Neural progenitor cell (in vitro differentiated cells): Measurements from ENCODE around the gene LPO. TPM values are rescaled to one million over a fixed set of nuclear protein-coding genes. Genes with fewer than 3 reads are reported as not detected.

ENCODE experiments used
- DNase-seq: peaks from one replicate; pipeline ENCODE4 v3.0.0-alpha.2; 2016; ENCODE audit warnings: low spot score
- H2AFZ ChIP-seq: fragments of 200-600 bp; sonication (generic); replicated peaks from 2 replicates; pipeline ENCODE4 v1.6.1; 2016; ENCODE audit warnings: antibody characterized with exemption
- H3F3A ChIP-seq: fragments of 200-600 bp; sonication (generic); 2 replicates; pipeline ENCODE4 v1.6.1; 2016; ENCODE audit warnings: antibody characterized with exemption, low read depth
- H3K27ac ChIP-seq: fragments of 200-600 bp; sonication (generic); 2 replicates; pipeline ENCODE4 v1.5.1; 2016; ENCODE audit warnings: mild to moderate bottlenecking
- H3K27me3 ChIP-seq: fragments of 200-600 bp; sonication (generic); 2 replicates; pipeline ENCODE4 v1.6.1; 2016; ENCODE audit warnings: mild to moderate bottlenecking, moderate library complexity
- H3K36me3 ChIP-seq: fragments of 200-600 bp; sonication (generic); 2 replicates; pipeline ENCODE4 v1.5.1; 2016
- H3K4me1 ChIP-seq: fragments of 200-600 bp; sonication (generic); 2 replicates; pipeline ENCODE4 v1.6.1; 2016; ENCODE audit warnings: mixed run types
- H3K4me2 ChIP-seq: fragments of 200-600 bp; sonication (generic); 2 replicates; pipeline ENCODE4 v1.6.1; 2016
- H3K4me3 ChIP-seq: fragments of 200-600 bp; sonication (generic); 2 replicates; pipeline ENCODE4 v1.5.1; 2016
- H3K79me2 ChIP-seq: fragments of 200-600 bp; sonication (generic); 2 replicates; pipeline ENCODE4 v1.6.1; 2016; ENCODE audit warnings: low read depth
- H3K9ac ChIP-seq: fragments of 200-600 bp; sonication (generic); 2 replicates; pipeline ENCODE4 v1.6.1; 2016
- H3K9me3 ChIP-seq: fragments of 200-600 bp; sonication (generic); 2 replicates; pipeline ENCODE4 v1.5.1; 2016; ENCODE audit warnings: low read depth
- H4K20me1 ChIP-seq: fragments of 200-600 bp; sonication (generic); 2 replicates; pipeline ENCODE4 v1.6.1; 2016; ENCODE audit warnings: low read depth
- H3K27ac Mint-ChIP-seq: 3 replicates; pipeline ENCODE4 v1.8.0; 2021; ENCODE audit warnings: mixed read lengths
- H3K27me3 Mint-ChIP-seq: 2 replicates; pipeline ENCODE4 v1.8.0; 2022; ENCODE audit warnings: low read depth, mild to moderate bottlenecking, inconsistent platforms, moderate library complexity, mixed read lengths; ENCODE audit not compliant: insufficient read depth
- H3K36me3 Mint-ChIP-seq: 3 replicates; pipeline ENCODE4 v1.8.0; 2021; ENCODE audit warnings: mixed read lengths
- H3K4me1 Mint-ChIP-seq: 3 replicates; pipeline ENCODE4 v1.8.0; 2021; ENCODE audit warnings: mixed read lengths
- H3K4me3 Mint-ChIP-seq: 3 replicates; pipeline ENCODE4 v1.8.0; 2021; ENCODE audit warnings: mild to moderate bottlenecking, moderate library complexity, mixed read lengths
- H3K9me3 Mint-ChIP-seq: 3 replicates; pipeline ENCODE4 v1.8.0; 2020; ENCODE audit warnings: mixed read lengths
- EZH2 ChIP-seq: fragments of 200-600 bp; sonication (generic); IDR thresholded peaks from 2 replicates; pipeline ENCODE4 v1.6.1; 2017; ENCODE audit warnings: antibody characterized with exemption, mild to moderate bottlenecking, moderate library complexity
- EZH2phosphoT487 ChIP-seq: fragments of 200-600 bp; sonication (generic); IDR thresholded peaks from 2 replicates; pipeline ENCODE4 v1.6.1; 2017; ENCODE audit warnings: antibody characterized with exemption
- total RNA-seq: library from RNA; depleted of rRNA; stranded (reverse); fragments of >200 nt; gene quantifications from 2 replicates; pipeline ENCODE4 v1.2.3, GENCODE V29; 2015; ENCODE audit warnings: low replicate concordance
- TF ChIP-seq, protein P1 (sequence below): fragments of 200-600 bp; sonication (generic); IDR thresholded peaks from 2 replicates; pipeline ENCODE4 v1.5.1; 2017; ENCODE audit warnings: antibody characterized with exemption, mild to moderate bottlenecking

The LPO gene
- total RNA-seq, 1 donor from 2014 or later = not detected

DNA sequence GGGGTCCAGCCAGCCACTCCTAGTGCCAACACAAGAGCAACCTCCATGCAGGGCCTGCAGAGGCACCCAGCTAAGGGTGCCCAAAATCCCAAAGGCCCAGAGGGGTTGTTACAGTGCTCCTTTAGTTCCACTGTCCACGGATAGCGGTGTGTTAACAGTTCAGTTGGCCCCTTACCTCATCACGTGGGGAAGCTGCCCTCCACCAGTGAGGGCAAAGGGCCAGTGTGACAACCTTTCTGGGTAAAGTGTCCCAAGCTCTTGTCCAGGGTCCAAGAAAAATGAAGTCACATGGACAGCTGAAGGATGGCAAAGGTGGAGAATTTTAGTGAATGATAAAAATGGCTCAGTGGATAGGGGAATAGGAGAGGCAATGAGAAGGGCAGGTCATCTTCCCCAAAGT, 10.7 kb upstream of the LPO start:
- Histone ChIP-seq H3K36me3 (no peaks in the 10 kb centered on the region), H3K27me3 (peaks cover 39% of the 10 kb centered on the region), H3K4me2 (no peak overlapping the region), H3K79me2 (no peaks in the 10 kb centered on the region), H3K27ac (no peak overlapping the region), H3K4me3 (no peak overlapping the region), H2AFZ (no peak overlapping the region), H3K9me3 (no peaks in the 10 kb centered on the region), H3K9ac (no peak overlapping the region), H3K4me1 (peaks cover 15% of the 10 kb centered on the region), H3F3A (peaks cover 12% of the 10 kb centered on the region), H4K20me1 (no peaks in the 10 kb centered on the region)
- no peaks in the 10 kb centered on the region for H3K9me3 Mint-ChIP-seq
- TF ChIP-seq, protein P1, sequence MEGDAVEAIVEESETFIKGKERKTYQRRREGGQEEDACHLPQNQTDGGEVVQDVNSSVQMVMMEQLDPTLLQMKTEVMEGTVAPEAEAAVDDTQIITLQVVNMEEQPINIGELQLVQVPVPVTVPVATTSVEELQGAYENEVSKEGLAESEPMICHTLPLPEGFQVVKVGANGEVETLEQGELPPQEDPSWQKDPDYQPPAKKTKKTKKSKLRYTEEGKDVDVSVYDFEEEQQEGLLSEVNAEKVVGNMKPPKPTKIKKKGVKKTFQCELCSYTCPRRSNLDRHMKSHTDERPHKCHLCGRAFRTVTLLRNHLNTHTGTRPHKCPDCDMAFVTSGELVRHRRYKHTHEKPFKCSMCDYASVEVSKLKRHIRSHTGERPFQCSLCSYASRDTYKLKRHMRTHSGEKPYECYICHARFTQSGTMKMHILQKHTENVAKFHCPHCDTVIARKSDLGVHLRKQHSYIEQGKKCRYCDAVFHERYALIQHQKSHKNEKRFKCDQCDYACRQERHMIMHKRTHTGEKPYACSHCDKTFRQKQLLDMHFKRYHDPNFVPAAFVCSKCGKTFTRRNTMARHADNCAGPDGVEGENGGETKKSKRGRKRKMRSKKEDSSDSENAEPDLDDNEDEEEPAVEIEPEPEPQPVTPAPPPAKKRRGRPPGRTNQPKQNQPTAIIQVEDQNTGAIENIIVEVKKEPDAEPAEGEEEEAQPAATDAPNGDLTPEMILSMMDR = no peak
- no peak for TF ChIP-seq EZH2
- TF ChIP-seq EZH2phosphoT487 = no peak
- H3K27ac Mint-ChIP-seq = no peak overlapping the region
- peaks cover 4% of the 10 kb centered on the region for H3K4me1 Mint-ChIP-seq
- H3K4me3 Mint-ChIP-seq = no peak overlapping the region
- no peaks in the 10 kb centered on the region for H3K36me3 Mint-ChIP-seq
- peaks cover 2% of the 10 kb centered on the region for H3K27me3 Mint-ChIP-seq
- no peak for DNase-seq

DNA sequence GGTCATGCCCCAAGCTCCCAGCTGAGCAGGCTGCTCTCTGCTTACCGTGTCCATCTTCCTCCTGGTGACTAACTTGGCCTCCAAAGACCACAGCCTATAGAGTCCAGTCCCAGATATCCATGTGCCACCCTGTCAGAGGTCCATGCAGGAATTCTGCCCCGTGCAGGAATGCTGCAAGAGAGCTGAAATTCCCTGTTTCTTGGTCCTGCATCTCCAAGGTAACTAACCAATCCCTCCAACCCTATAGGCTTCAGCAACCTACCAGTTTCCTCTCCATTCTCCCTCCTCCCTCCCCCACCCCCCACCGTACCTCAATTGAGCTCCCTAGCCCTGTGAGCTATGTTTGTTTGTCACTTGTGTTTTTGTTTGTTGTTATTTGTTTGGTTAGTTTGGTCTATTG, 9.7 kb upstream of the LPO start:
- no peaks in the 10 kb centered on the region for H3K79me2 ChIP-seq
- peak overlapping the region; percentile 64 for H2AFZ ChIP-seq
- Mint-ChIP-seq H3K36me3 (no peaks in the 10 kb centered on the region), H3K9me3 (no peaks in the 10 kb centered on the region), H3K27me3 (peaks cover 2% of the 10 kb centered on the region), H3K27ac (no peak overlapping the region), H3K4me3 (no peak overlapping the region), H3K4me1 (peaks cover 4% of the 10 kb centered on the region)
- H3K9me3 ChIP-seq = no peaks in the 10 kb centered on the region
- H3K36me3 ChIP-seq = no peaks in the 10 kb centered on the region
- TF ChIP-seq EZH2 (no peak), EZH2phosphoT487 (no peak)
- TF ChIP-seq, protein P1 = no peak
- peaks cover 20% of the 10 kb centered on the region for H3K4me1 ChIP-seq
- peaks cover 12% of the 10 kb centered on the region for H3F3A ChIP-seq
- no peak overlapping the region for H3K9ac ChIP-seq
- no peaks in the 10 kb centered on the region for H4K20me1 ChIP-seq
- H3K4me3 ChIP-seq = no peak overlapping the region
- no peak for DNase-seq
- no peak overlapping the region for H3K27ac ChIP-seq
- peaks cover 32% of the 10 kb centered on the region for H3K27me3 ChIP-seq
- H3K4me2 ChIP-seq = peak overlapping the region; percentile 42

DNA sequence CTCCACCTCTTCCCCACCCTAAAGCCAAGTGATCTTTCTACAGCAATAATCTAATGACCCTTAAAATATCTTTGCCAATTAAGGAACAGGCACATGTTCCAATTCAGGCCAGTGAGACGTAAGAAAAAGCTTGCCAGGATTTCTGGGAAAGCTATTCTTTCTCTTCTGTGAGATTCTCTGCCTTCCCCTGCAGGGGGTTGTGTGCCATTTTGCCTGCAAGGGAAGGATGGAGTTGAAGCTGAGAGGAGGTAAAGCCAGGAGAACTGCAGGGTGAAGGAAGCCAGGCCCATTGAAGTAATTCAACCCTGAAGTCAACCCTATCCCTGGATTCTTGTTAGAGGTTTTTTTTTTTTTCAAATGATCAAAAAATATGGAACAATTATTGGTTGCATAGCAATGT, 9.0 kb upstream of the LPO start:
- no peaks in the 10 kb centered on the region for H3K9me3 Mint-ChIP-seq
- peaks cover 34% of the 10 kb centered on the region for H3K27me3 ChIP-seq
- H3K4me3 ChIP-seq = no peak overlapping the region
- H3K4me1 ChIP-seq = peaks cover 20% of the 10 kb centered on the region
- H3K27ac Mint-ChIP-seq = no peak overlapping the region
- no peaks in the 10 kb centered on the region for H3K79me2 ChIP-seq
- no peaks in the 10 kb centered on the region for H3K36me3 Mint-ChIP-seq
- H3K9me3 ChIP-seq = no peaks in the 10 kb centered on the region
- H3F3A ChIP-seq = peaks cover 12% of the 10 kb centered on the region
- no peak for TF ChIP-seq EZH2phosphoT487
- no peak for TF ChIP-seq EZH2
- TF ChIP-seq, protein P1 = no peak
- H3K27ac ChIP-seq = no peak overlapping the region
- peaks cover 4% of the 10 kb centered on the region for H3K27me3 Mint-ChIP-seq
- no peak overlapping the region for H3K4me3 Mint-ChIP-seq
- H3K4me1 Mint-ChIP-seq = peaks cover 4% of the 10 kb centered on the region
- no peaks in the 10 kb centered on the region for H3K36me3 ChIP-seq
- H3K9ac ChIP-seq = no peak overlapping the region
- no peaks in the 10 kb centered on the region for H4K20me1 ChIP-seq
- peak overlapping the region; percentile 64 for H2AFZ ChIP-seq
- H3K4me2 ChIP-seq = peak overlapping the region; percentile 42
- no peak for DNase-seq
